Measurements from ENCODE around the gene UQCRHL. TPM values are rescaled to one million over a fixed set of nuclear protein-coding genes. Genes with fewer than 3 reads are reported as not detected.

UQCRHL gene
- total and polyA plus RNA-seq, 2 of the 8 experiments (the other 6 are each of a cell fraction or from before 2014, with no cell fraction given) = 3.7 to 3.9 TPM

GRCh38 chr1:15837931-15838330 lies 30.5 kb upstream of the UQCRHL start (continued):
- TF ChIP-seq CTCF (IDR thresholded peaks at IDR 0.05; ENCODE audit: control extremely low read depth in 1 of 3, insufficient read depth in 1 of 3, low read depth in 1 of 3, low read length in 3 of 3) = no peak
- no peak for TF ChIP-seq BRCA1 (IDR thresholded peaks at IDR 0.05; ENCODE audit: low read depth, low read length)
- no peak for TF ChIP-seq SP4 (IDR thresholded peaks at IDR 0.05; ENCODE audit: low read length)
- no peak for TF ChIP-seq HDAC2 (IDR thresholded peaks at IDR 0.05; ENCODE audit: borderline replicate concordance in 1 of 2, low read depth in 2 of 2, low read length in 2 of 2)
- TF ChIP-seq TAF1 (IDR thresholded peaks at IDR 0.05; ENCODE audit: low read depth, low read length) = no peak

All from H1 (cell line).